Stimulated activated naive CD8-positive, alpha-beta T cell treated with anti-CD3 and anti-CD28 coated beads, Interleukin-15, Interleukin-2, amounts not matched to agents 100 U/mL and 50 U/mL, for 24 hours (primary cell): Measurements from ENCODE around the gene FNDC4.
"Not testable (repeated sequence)": the region's sequence is repeated elsewhere in the genome, so short reads cannot be mapped to it uniquely, and the experiment has no call there.

ENCODE experiments used
- ATAC-seq: fragments of 150-1000 bp; cut with Tn5 transposase; one replicate; pipeline ENCODE4 v1.10.0; 2021
- DNase-seq: peaks from one replicate; pipeline ENCODE4 v3.0.0; 2021

The FNDC4 gene

GRCh38 chr2:27494944-27495554, at the start of gene FNDC4:
FNDC4 (minus strand) TSS chr2:27495200; CDS start chr2:27494679, 521 bp downstream.
- ATAC-seq = peak; percentile 62
- peak; percentile 38 for DNase-seq

GRCh38 chr2:27544143-27544821, 49.3 kb upstream of the FNDC4 start:
- ATAC-seq (no peak), DNase-seq (no peak)

GRCh38 chr2:27539649-27540048, 44.6 kb upstream of the FNDC4 start:
- not testable (repeated sequence) for DNase-seq, ATAC-seq

- DNase-seq, ATAC-seq: not testable (repeated sequence)
Observed at GRCh38 chr2:27538839-27539450, 43.9 kb upstream of the FNDC4 start.

- DNase-seq = no peak
- no peak for ATAC-seq
Observed at GRCh38 chr2:27537287-27537686, 42.3 kb upstream of the FNDC4 start.

- ATAC-seq (no peak), DNase-seq (no peak)
Observed at GRCh38 chr2:27531983-27532382, 37.0 kb upstream of the FNDC4 start.

GRCh38 chr2:27527182-27527581, 32.2 kb upstream of the FNDC4 start:
- no peak for ATAC-seq

GRCh38 chr2:27522400-27522945, 27.5 kb upstream of the FNDC4 start:
- ATAC-seq = no peak
- DNase-seq = no peak

More at GRCh38 chr2:27527182-27527581, 32.2 kb upstream of the FNDC4 start:
- DNase-seq = no peak

- no peak for DNase-seq
- no peak for ATAC-seq
Observed at GRCh38 chr2:27520316-27520715, 25.3 kb upstream of the FNDC4 start.

- DNase-seq (no peak), ATAC-seq (no peak)
Observed at GRCh38 chr2:27518782-27519113, 23.7 kb upstream of the FNDC4 start.

GRCh38 chr2:27518113-27518781, 23.2 kb upstream of the FNDC4 start:
- ATAC-seq = no peak
- DNase-seq = no peak

- ATAC-seq = no peak
Observed at GRCh38 chr2:27509326-27509725, 14.3 kb upstream of the FNDC4 start.

GRCh38 chr2:27507293-27507692, 12.3 kb upstream of the FNDC4 start:
- ATAC-seq (no peak), DNase-seq (no peak)

More at GRCh38 chr2:27509326-27509725, 14.3 kb upstream of the FNDC4 start:
- no peak for DNase-seq

GRCh38 chr2:27506587-27506986, 11.6 kb upstream of the FNDC4 start:
- ATAC-seq (no peak), DNase-seq (no peak)

GRCh38 chr2:27502142-27502541, 7.1 kb upstream of the FNDC4 start:
- ATAC-seq (no peak), DNase-seq (no peak)

- ATAC-seq (no peak), DNase-seq (no peak)
Observed at GRCh38 chr2:27501042-27501441, 6.0 kb upstream of the FNDC4 start.

- no peak for ATAC-seq
- no peak for DNase-seq
Observed at GRCh38 chr2:27498975-27499374, 4.0 kb upstream of the FNDC4 start.

- no peak for ATAC-seq
- no peak for DNase-seq
Observed at GRCh38 chr2:27497288-27497627, 2.3 kb upstream of the FNDC4 start.

GRCh38 chr2:27496357-27497287, 1.6 kb upstream of the FNDC4 start, which contains the start of gene GCKR:
GCKR (plus strand) TSS chr2:27496839; CDS start chr2:27496905, 66 bp downstream.
- ATAC-seq (no peak), DNase-seq (no peak)

- DNase-seq (no peak), ATAC-seq (no peak)
Observed at GRCh38 chr2:27495840-27496356, 898 bp upstream of the FNDC4 start.

GRCh38 chr2:27494284-27494943, 586 bp downstream of the FNDC4 start:
- DNase-seq (peak; percentile 15), ATAC-seq (no peak)
